ENCODE measurements around the gene ADAMTS4.

DNA sequence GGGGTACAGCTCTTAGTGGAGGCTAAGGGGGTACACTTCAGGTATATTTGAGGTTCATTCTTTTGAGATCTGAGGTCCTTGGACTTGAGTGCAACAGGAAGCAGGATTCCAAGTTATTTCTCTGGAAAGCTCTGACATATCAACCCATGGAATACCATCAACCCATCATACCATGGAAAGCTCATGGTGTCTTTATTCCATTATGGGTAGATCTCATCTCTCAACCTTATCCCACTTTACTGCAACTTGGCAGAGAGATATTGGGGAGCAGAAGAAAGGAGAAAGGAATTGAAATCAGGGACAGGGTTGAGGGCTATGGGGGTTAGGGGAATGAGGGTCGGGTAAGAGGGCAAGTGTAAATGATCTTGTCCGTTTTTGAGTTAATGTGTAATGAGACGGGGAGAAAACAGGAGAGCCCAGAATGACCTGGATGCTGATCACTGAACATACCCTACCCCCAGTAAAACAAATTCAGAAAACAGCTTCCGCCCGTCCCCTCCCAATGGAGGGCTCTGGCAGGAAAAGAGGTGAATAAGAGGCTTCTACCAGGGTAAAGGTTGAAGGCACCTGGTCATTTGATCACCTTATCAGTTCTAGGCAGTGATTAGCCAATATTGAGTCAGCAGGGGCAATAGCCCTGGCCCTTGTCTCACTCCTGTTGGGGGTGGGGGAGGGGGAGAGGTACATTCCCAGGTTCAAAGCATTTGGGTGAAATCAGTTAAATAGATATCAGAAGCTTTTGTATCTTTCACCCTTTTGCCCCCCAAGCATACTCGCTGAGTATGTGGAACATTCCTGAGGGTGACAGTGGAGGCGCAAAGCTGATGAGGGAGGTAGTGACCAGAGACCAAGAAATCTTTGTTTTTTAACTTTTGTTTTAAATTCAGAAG is 25.2 kb upstream of the ADAMTS4 start:
- no peak for TF ChIP-seq POLR2A (IDR thresholded peaks at IDR 0.05; ENCODE audit: low read depth)
- no peak for TF ChIP-seq EP300 (IDR thresholded peaks at IDR 0.05)
- TF ChIP-seq, protein P1, sequence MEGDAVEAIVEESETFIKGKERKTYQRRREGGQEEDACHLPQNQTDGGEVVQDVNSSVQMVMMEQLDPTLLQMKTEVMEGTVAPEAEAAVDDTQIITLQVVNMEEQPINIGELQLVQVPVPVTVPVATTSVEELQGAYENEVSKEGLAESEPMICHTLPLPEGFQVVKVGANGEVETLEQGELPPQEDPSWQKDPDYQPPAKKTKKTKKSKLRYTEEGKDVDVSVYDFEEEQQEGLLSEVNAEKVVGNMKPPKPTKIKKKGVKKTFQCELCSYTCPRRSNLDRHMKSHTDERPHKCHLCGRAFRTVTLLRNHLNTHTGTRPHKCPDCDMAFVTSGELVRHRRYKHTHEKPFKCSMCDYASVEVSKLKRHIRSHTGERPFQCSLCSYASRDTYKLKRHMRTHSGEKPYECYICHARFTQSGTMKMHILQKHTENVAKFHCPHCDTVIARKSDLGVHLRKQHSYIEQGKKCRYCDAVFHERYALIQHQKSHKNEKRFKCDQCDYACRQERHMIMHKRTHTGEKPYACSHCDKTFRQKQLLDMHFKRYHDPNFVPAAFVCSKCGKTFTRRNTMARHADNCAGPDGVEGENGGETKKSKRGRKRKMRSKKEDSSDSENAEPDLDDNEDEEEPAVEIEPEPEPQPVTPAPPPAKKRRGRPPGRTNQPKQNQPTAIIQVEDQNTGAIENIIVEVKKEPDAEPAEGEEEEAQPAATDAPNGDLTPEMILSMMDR (IDR thresholded peaks at IDR 0.05), result no peak
